GM23338 (cell line): Measurements from ENCODE around the gene AKNA. TPM values are rescaled to one million over a fixed set of nuclear protein-coding genes. Genes with fewer than 3 reads are reported as not detected.
A peak's percentile ranks its signal among the peaks of the same experiment; 100 is the strongest.

Experiments
- ATAC-seq: fragments of 200-7000 bp; cut with Tn5 transposase; 3 replicates; pipeline ENCODE4 v1.9.1; 2020
- DNase-seq: peaks from one replicate; pipeline ENCODE4 v3.0.0-alpha.2; 2015; ENCODE audit warnings: low spot score
- H2AFZ ChIP-seq: fragments of 200-600 bp; sonication (generic); 2 replicates; pipeline ENCODE4 v1.8.0; 2016; ENCODE audit warnings: antibody characterized with exemption, mild to moderate bottlenecking, moderate library complexity
- H3F3A ChIP-seq: fragments of 200-600 bp; sonication (generic); replicated peaks from 2 replicates; pipeline ENCODE4 v1.8.0; 2017; ENCODE audit warnings: antibody characterized with exemption, mixed run types, low read depth
- H3K27ac ChIP-seq: fragments of 200-600 bp; sonication (generic); 2 replicates; pipeline ENCODE4 v1.6.1; 2016; ENCODE audit warnings: low read depth
- H3K27me3 ChIP-seq: fragments of 200-600 bp; sonication (generic); 2 replicates; pipeline ENCODE4 v1.8.0; 2016; ENCODE audit warnings: mild to moderate bottlenecking, mixed run types, moderate library complexity; ENCODE audit not compliant: insufficient read depth
- H3K36me3 ChIP-seq: fragments of 200-600 bp; sonication (generic); 2 replicates; pipeline ENCODE4 v1.8.0; 2016; ENCODE audit warnings: mild to moderate bottlenecking; ENCODE audit not compliant: insufficient read depth
- H3K4me1 ChIP-seq: fragments of 200-600 bp; sonication (generic); 2 replicates; pipeline ENCODE4 v1.8.0; 2016; ENCODE audit warnings: mild to moderate bottlenecking, moderate library complexity; ENCODE audit not compliant: insufficient read depth
- H3K4me2 ChIP-seq: fragments of 200-600 bp; sonication (generic); 2 replicates; pipeline ENCODE4 v1.7.1; 2017; ENCODE audit warnings: mixed run types
- H3K4me3 ChIP-seq: fragments of 200-600 bp; sonication (generic); 2 replicates; pipeline ENCODE4 v1.6.1; 2016; ENCODE audit warnings: mixed run types
- H3K79me2 ChIP-seq: fragments of 200-600 bp; sonication (generic); replicated peaks from 2 replicates; pipeline ENCODE4 v1.8.0; 2017; ENCODE audit warnings: mild to moderate bottlenecking; ENCODE audit not compliant: insufficient read depth
- H3K9me2 ChIP-seq: fragments of 200-600 bp; sonication (generic); 2 replicates; pipeline ENCODE4 v1.8.0; 2017; ENCODE audit not compliant: insufficient read depth
- H4K20me1 ChIP-seq: fragments of 200-600 bp; sonication (generic); replicated peaks from 2 replicates; pipeline ENCODE4 v1.8.0; 2017; ENCODE audit warnings: mild to moderate bottlenecking; ENCODE audit not compliant: insufficient read depth
- H3K27ac Mint-ChIP-seq: 2 replicates; pipeline ENCODE4 v1.8.0; 2020; ENCODE audit warnings: inconsistent platforms, mild to moderate bottlenecking, moderate library complexity, mixed read lengths
- H3K27me3 Mint-ChIP-seq: 3 replicates; pipeline ENCODE4 v1.8.0; 2022; ENCODE audit warnings: low read depth, mild to moderate bottlenecking, moderate library complexity, mixed read lengths, inconsistent platforms; ENCODE audit not compliant: insufficient read depth, poor library complexity
- H3K36me3 Mint-ChIP-seq: 3 replicates; pipeline ENCODE4 v1.8.0; 2021; ENCODE audit warnings: low read depth, mild to moderate bottlenecking, inconsistent platforms, moderate library complexity, mixed read lengths
- H3K4me1 Mint-ChIP-seq: 3 replicates; pipeline ENCODE4 v1.8.0; 2020; ENCODE audit warnings: mild to moderate bottlenecking, inconsistent platforms, mixed read lengths
- H3K4me3 Mint-ChIP-seq: 3 replicates; pipeline ENCODE4 v1.8.0; 2021; ENCODE audit warnings: moderate library complexity, mild to moderate bottlenecking, inconsistent platforms, mixed read lengths
- H3K9me3 Mint-ChIP-seq: 3 replicates; pipeline ENCODE4 v1.8.0; 2020; ENCODE audit warnings: moderate library complexity, mild to moderate bottlenecking, inconsistent platforms, mixed read lengths
- CREB1 ChIP-seq: fragments of 250-450 bp; sonication (Bioruptor Pico); IDR thresholded peaks from 2 replicates; pipeline ENCODE4 v1.5.0; 2020; ENCODE audit warnings: low read depth, mild to moderate bottlenecking, moderate library complexity
- CTCF ChIP-seq, 2 experiments: fragments of 200-600 bp in 1 of 2; sonication (generic) in 1 of 2; conservative IDR thresholded peaks; 2 replicates each; pipeline versions ENCODE4 v1.5.1 to v1.6.1; 2016 to 2017; ENCODE audit warnings: antibody characterized with exemption in 2 of 2, low read depth in 2 of 2, mild to moderate bottlenecking in 2 of 2, moderate library complexity in 1 of 2
- ETS1 ChIP-seq: IDR thresholded peaks from 2 replicates; pipeline ENCODE4 v1.6.1; 2016; ENCODE audit warnings: antibody characterized with exemption
- EZH2 ChIP-seq: fragments of 200-600 bp; sonication (generic); IDR thresholded peaks from one replicate; pipeline ENCODE4 v1.8.0; 2017; ENCODE audit warnings: antibody characterized with exemption, mild to moderate bottlenecking, low read depth; ENCODE audit not compliant: unreplicated experiment
- EZH2phosphoT487 ChIP-seq: fragments of 200-600 bp; sonication (generic); IDR thresholded peaks from one replicate; pipeline ENCODE4 v1.8.1; 2018; ENCODE audit warnings: antibody characterized with exemption; ENCODE audit not compliant: unreplicated experiment
- REST ChIP-seq: IDR thresholded peaks from one replicate; pipeline ENCODE4 v1.6.1; 2018; ENCODE audit warnings: antibody characterized with exemption; ENCODE audit not compliant: unreplicated experiment
- ZNF114 ChIP-seq: fragments of 250-450 bp; sonication (Bioruptor Pico); IDR thresholded peaks from 2 replicates; pipeline ENCODE4 v1.5.0; 2020; ENCODE audit warnings: mild to moderate bottlenecking, moderate library complexity
- ZNF331 ChIP-seq: fragments of 250-450 bp; sonication (Bioruptor Pico); IDR thresholded peaks from 2 replicates; pipeline ENCODE4 v1.5.0; 2020; ENCODE audit warnings: low read depth, mild to moderate bottlenecking, moderate library complexity
- polyA plus RNA-seq: library from polyadenylated mRNA; unstranded; fragments of >200 nt; fragmentation: Nextera tagmentation; extraction: Ambion mirVana; gene quantifications from 2 replicates; pipeline ENCODE4 v1.2.1, GENCODE V29; 2016
- total RNA-seq: library from RNA; depleted of rRNA; stranded (reverse); fragments of >200 nt; shearing (Covaris generic); gene quantifications from 2 replicates; pipeline ENCODE4 v1.2.3, GENCODE V29; 2014

The AKNA gene
- total and polyA plus RNA-seq, 2 experiments from 2014 or later, result 9.0 to 28.1 TPM

GRCh38 chr9:114397848-114398605 lies 10.2 kb upstream of the AKNA start:
- Mint-ChIP-seq H3K27ac (peak overlapping the region; percentile 94), H3K9me3 (no peaks in the 10 kb centered on the region), H3K27me3 (peaks cover 16% of the 10 kb centered on the region), H3K36me3 (peaks cover 17% of the 10 kb centered on the region; the same call in 2 of the 3 replicates), H3K4me3 (peak overlapping the region; percentile 94), H3K4me1 (peaks cover 38% of the 10 kb centered on the region)
- Histone ChIP-seq H3K27ac (peak overlapping the region; percentile 2; the same call in 1 of the 2 replicates), H3K4me2 (peak overlapping the region; percentile 93), H3K27me3 (no peaks in the 10 kb centered on the region), H3K4me1 (peaks cover 20% of the 10 kb centered on the region; the same call in 1 of the 2 replicates), H3F3A (peaks cover 15% of the 10 kb centered on the region), H3K79me2 (no peaks in the 10 kb centered on the region; the same call in 1 of the 2 replicates), H3K4me3 (peak overlapping the region; percentile 93), H2AFZ (0 out of 2 replicates have a peak overlapping the region, but pooled peaks have one; percentile 63), H4K20me1 (no peaks in the 10 kb centered on the region), H3K9me2 (no peaks in the 10 kb centered on the region), H3K36me3 (no peaks in the 10 kb centered on the region)
- ATAC-seq (peak; percentile 84), DNase-seq (peak; percentile 97)
- 0 out of 2 replicates have a peak, but pooled peaks have one; percentile 12 for TF ChIP-seq ZNF331 (CRISPR knock-in tag)
- no peak for TF ChIP-seq ETS1
- no peak for TF ChIP-seq EZH2
- TF ChIP-seq REST, result peak; percentile 28
- peak; percentile 42 for TF ChIP-seq CREB1 (CRISPR knock-in tag)
- no peak for TF ChIP-seq EZH2phosphoT487
- no peak for TF ChIP-seq CTCF (conservative IDR thresholded peaks at IDR 0.05; ENCODE audit: low read depth in 2 of 2)
- 0 out of 2 replicates have a peak, but pooled peaks have one; percentile 67 for TF ChIP-seq ZNF114 (CRISPR knock-in tag)
